ENCODE data around the gene ARL10.

DNA sequence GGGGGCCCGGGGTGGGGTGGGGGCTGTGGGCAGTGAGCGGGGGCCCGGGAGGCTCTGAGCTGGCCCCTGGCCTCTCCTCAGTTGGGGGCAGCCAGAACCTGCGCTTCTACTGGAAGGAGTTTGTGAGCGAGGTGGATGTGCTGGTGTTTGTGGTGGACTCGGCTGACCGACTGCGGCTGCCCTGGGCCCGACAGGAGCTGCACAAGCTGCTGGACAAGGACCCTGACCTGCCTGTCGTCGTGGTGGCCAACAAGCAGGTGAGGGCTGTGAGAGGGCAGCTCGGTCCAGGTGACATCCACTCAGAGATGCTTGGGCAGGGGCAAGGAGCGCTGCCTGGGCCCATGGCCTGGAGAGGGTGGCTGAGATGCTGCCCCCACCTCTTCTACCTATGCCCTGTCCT is 3.4 kb downstream of the ARL10 start:
- no peak for TF ChIP-seq POLR2A (IDR thresholded peaks at IDR 0.05; ENCODE audit: low read depth, low read length)
- TF ChIP-seq TAF1 (IDR thresholded peaks at IDR 0.05; ENCODE audit: borderline replicate concordance, low read depth, low read length): no peak
- no peak for TF ChIP-seq POLR2AphosphoS5 (IDR thresholded peaks at IDR 0.05; ENCODE audit: low read depth, low read length)

All from GM12892 (cell line).